Lower lobe of right lung (tissue), 2 donors: ENCODE results near the gene SORCS2. TPM values are rescaled to one million over a fixed set of nuclear protein-coding genes. Genes with fewer than 3 reads are reported as not detected.
A peak's percentile ranks its signal among the peaks of the same experiment; 100 is the strongest.

Experiments
- ATAC-seq, 2 donors: fragments of 200-7000 bp; cut with Tn5 transposase; one replicate each; pipeline ENCODE4 v1.9.1; 2020 to 2022; ENCODE audit warnings: mild to moderate bottlenecking in 2 of 2, moderate library complexity in 2 of 2
- DNase-seq: peaks from one replicate; pipeline ENCODE4 v3.0.0-alpha.2; 2020
- H3K27ac ChIP-seq: fragments of 200-600 bp; one replicate; pipeline ENCODE4 v1.8.0; 2022
- H3K27me3 ChIP-seq: fragments of 200-600 bp; one replicate; pipeline ENCODE4 v1.8.0; 2022; ENCODE audit warnings: low read depth
- H3K36me3 ChIP-seq: fragments of 200-600 bp; one replicate; pipeline ENCODE4 v1.8.0; 2022; ENCODE audit warnings: mild to moderate bottlenecking
- H3K4me1 ChIP-seq: fragments of 200-600 bp; one replicate; pipeline ENCODE4 v1.8.0; 2022
- H3K4me3 ChIP-seq: fragments of 200-600 bp; one replicate; pipeline ENCODE4 v1.8.0; 2022; ENCODE audit warnings: mild to moderate bottlenecking
- H3K9me3 ChIP-seq: fragments of 200-600 bp; one replicate; pipeline ENCODE4 v1.8.0; 2022
- intact Hi-C: fragments of 100-400 bp; cut with DNase I; formaldehyde crosslinking; loops from one replicate; pipeline ENCODE4 v1.11.0; 2022
- total RNA-seq: library from RNA; stranded (reverse); fragmentation: NEBNext Ultra II Directional; extraction: Animal tissue kit (Norgen Biotek cat#: 25700); gene quantifications from one replicate; pipeline ENCODE4 v1.2.1, GENCODE V29; 2021
- TF ChIP-seq, protein P1 (sequence below): fragments of 200-600 bp; IDR thresholded peaks from one replicate; pipeline ENCODE4 v1.8.0; 2022; ENCODE audit warnings: antibody characterized with exemption, mild to moderate bottlenecking
- donor health status: DM: no; HTN: yes; CAD: no; lungs with severe emphysema.

Gene SORCS2
- total RNA-seq, 1 donor from 2014 or later = 5.8 TPM

GRCh38 chr4:7429069-7429416 is 236.7 kb downstream of the SORCS2 start:
- H3K27ac ChIP-seq = no peak overlapping the region
- intact Hi-C loops = no loop called here
- no peaks in the 10 kb centered on the region for H3K36me3 ChIP-seq
- ATAC-seq = no peak
- H3K4me1 ChIP-seq = no peaks in the 10 kb centered on the region
- H3K27me3 ChIP-seq = no peaks in the 10 kb centered on the region
- H3K9me3 ChIP-seq = no peaks in the 10 kb centered on the region
- no peak overlapping the region for H3K4me3 ChIP-seq
- TF ChIP-seq, protein P1, sequence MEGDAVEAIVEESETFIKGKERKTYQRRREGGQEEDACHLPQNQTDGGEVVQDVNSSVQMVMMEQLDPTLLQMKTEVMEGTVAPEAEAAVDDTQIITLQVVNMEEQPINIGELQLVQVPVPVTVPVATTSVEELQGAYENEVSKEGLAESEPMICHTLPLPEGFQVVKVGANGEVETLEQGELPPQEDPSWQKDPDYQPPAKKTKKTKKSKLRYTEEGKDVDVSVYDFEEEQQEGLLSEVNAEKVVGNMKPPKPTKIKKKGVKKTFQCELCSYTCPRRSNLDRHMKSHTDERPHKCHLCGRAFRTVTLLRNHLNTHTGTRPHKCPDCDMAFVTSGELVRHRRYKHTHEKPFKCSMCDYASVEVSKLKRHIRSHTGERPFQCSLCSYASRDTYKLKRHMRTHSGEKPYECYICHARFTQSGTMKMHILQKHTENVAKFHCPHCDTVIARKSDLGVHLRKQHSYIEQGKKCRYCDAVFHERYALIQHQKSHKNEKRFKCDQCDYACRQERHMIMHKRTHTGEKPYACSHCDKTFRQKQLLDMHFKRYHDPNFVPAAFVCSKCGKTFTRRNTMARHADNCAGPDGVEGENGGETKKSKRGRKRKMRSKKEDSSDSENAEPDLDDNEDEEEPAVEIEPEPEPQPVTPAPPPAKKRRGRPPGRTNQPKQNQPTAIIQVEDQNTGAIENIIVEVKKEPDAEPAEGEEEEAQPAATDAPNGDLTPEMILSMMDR = no peak
- peak; percentile 31 for DNase-seq

GRCh38 chr4:7429601-7430078 is 237.3 kb downstream of the SORCS2 start:
- Histone ChIP-seq H3K27ac (no peak overlapping the region), H3K27me3 (no peaks in the 10 kb centered on the region)
- ATAC-seq = no peak

DNA sequence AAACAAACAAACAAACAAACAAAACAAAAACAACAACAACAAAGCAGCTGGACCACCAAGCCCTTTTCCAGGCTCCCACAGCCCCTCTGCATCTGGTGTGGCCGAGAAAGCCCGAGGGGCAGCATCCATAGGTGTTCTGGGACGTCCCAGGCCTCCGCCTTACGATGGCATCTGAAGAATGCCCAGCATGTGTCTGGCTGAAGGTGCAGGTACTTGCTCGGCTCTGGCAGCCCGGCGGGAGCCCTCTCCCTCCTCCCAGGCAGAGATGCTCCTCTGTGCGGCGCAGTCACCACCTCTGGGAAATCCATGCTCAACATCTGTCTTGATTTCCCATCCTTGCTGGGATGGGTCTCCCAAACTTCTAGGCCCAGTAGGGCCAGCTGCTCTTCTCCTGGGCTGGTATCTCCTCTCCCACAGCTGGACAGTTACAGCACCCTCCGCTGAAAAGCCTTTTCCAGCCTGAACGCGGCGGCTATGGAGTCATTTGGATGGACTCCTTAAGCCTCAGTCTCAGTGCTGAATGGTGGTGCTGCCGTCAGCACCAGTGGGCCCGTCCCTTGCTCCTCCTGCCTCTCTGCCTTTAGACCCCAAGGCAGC is 238.1 kb downstream of the SORCS2 start:
- Histone ChIP-seq H3K36me3 (no peaks in the 10 kb centered on the region), H3K27me3 (no peaks in the 10 kb centered on the region), H3K4me3 (no peak overlapping the region), H3K27ac (no peak overlapping the region), H3K4me1 (peaks cover 7% of the 10 kb centered on the region), H3K9me3 (no peaks in the 10 kb centered on the region)
- TF ChIP-seq, protein P1 = no peak
- DNase-seq (peak; percentile 63), ATAC-seq (peak; percentile 51 to 61)
- intact Hi-C loops = no loop called here

More at GRCh38 chr4:7429601-7430078, 237.3 kb downstream of the SORCS2 start:
- no peaks in the 10 kb centered on the region for H3K9me3 ChIP-seq
- peak; percentile 31 for DNase-seq
- no peak overlapping the region for H3K4me3 ChIP-seq
- H3K36me3 ChIP-seq = no peaks in the 10 kb centered on the region
- TF ChIP-seq, protein P1 = no peak
- intact Hi-C loops = no loop called here
- peaks cover 1% of the 10 kb centered on the region for H3K4me1 ChIP-seq

GRCh38 chr4:7430965-7431695 is 238.8 kb downstream of the SORCS2 start:
- intact Hi-C loops = no loop called here
- H3K36me3 ChIP-seq = no peaks in the 10 kb centered on the region
- no peaks in the 10 kb centered on the region for H3K27me3 ChIP-seq
- ATAC-seq (no peak), DNase-seq (peak; percentile 39)
- H3K27ac ChIP-seq = no peak overlapping the region
- peaks cover 14% of the 10 kb centered on the region for H3K4me1 ChIP-seq
- H3K4me3 ChIP-seq = no peak overlapping the region
- no peaks in the 10 kb centered on the region for H3K9me3 ChIP-seq
- TF ChIP-seq, protein P1 = no peak

DNA sequence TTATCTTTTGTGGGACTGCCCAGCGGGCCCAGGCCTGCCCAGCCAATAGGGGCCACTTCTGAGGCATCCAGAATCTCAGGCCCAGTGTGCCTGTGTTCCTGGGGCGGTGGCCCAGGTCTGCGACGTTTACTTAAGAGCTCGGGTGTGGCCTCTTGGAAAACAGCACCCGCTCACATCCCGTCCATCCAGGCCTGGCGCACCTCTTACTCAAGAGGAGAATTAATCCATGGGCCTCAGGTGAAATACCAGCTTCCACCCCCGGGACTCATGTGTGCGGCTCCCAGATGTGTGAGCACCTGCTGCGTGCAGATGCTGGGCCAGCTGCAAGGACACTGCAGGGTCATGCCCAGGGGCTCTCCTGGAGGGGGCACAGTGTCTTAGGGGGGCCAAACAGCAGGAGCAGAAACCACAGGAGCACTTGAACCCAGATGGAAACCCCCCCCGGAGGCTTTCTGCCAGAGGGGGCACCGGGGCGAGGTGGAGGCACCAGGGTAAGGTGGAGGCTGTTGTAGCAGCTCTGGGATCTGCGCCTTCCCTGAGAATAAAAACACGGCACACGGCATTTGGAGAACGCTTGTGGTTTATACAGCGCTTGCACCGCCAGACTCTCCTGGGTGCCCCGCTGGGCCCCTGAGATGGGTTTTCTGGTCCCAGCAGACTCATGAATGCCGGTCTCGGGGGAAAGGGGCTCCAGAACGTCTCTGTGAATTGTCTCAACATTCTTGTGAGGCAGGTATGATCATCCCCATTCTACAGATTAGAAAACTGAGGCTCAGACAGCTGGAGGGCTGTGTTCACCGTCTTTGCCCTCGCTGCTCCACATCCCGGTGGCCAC is 239.6 kb downstream of the SORCS2 start:
- Histone ChIP-seq H3K4me3 (no peak overlapping the region), H3K27ac (no peak overlapping the region), H3K27me3 (no peaks in the 10 kb centered on the region), H3K4me1 (peaks cover 15% of the 10 kb centered on the region), H3K36me3 (no peaks in the 10 kb centered on the region), H3K9me3 (no peaks in the 10 kb centered on the region)
- intact Hi-C loops = no loop called here
- DNase-seq (peak; percentile 59), ATAC-seq (peak in 1 of 2 donors; percentile 19)
- TF ChIP-seq, protein P1 = no peak
